GM13977 (cell line): ENCODE results near the gene FBH1.
"Not testable (repeated sequence)": the region's sequence is repeated elsewhere in the genome, so short reads cannot be mapped to it uniquely, and the experiment has no call there.

Source experiments
- DNase-seq: peaks from one replicate; pipeline ENCODE4 v3.0.0; 2012; ENCODE audit warnings: low spot score
- CTCF ChIP-seq: IDR thresholded peaks from 2 replicates; pipeline ENCODE4 v1.5.1; 2012; ENCODE audit warnings: mild to moderate bottlenecking, control low read depth; ENCODE audit not compliant: insufficient read depth; ENCODE audit errors: extremely low read depth, missing control alignments
- in situ Hi-C: fragments of 300-500 bp; cut with MboI; formaldehyde crosslinking; loops from one replicate; pipeline ENCODE4 v1.12.0; 2022; ENCODE audit warnings: low sequenced_read_pairs, low pct_unique_long_range_greater_than_20kb, mixed read lengths, inconsistent platforms; ENCODE audit not compliant: unreplicated experiment

Gene FBH1

DNA sequence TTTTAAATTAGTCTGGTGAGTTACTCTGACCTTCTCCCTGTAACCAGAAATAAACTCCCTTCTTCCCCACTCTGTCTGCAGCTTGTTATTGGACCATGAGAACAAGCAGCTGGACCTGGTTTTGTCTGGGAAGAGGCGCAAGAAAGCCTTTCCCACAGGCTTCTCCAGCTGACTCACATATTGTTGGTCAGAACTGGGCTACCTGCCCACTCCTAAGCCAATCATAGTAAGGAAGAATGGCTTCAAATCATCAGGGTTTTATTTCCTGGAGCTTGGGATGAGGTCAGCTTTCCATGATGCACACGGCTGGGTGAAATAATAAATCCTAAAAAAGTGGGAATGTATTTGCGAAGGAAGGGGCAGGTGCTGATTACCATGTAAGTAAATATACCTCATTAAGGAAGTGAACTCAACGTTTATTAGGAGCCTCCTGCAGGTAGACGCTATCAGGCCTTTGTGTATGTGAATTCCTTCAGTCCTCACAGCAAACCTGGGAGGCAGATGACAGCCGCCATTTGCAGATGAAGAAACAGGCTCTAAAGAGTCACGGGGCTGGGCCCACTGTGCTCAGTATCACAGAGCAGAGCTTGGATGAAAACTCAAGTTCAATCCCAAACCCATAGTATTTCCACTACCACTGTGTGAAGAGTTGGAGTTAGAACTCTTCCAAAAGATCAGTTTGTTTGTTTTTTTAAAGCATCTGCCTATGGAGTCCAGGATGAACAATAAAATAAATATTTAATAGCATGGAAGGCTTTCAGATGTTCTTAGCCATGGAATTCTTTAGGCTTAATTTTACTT, 54.5 kb downstream of the FBH1 start:
- TF ChIP-seq CTCF, result no peak
- no peak for DNase-seq
- in situ Hi-C loops, result no loop called here

- in situ Hi-C loops, result no loop called here
- DNase-seq, result no peak
- TF ChIP-seq CTCF, result no peak
Observed at GRCh38 chr10:5945190-5945509, 55.1 kb downstream of the FBH1 start.

GRCh38 chr10:5945561-5946418, 55.7 kb downstream of the FBH1 start:
- DNase-seq, result no peak
- no peak for TF ChIP-seq CTCF
- in situ Hi-C loops, result no loop called here

DNA sequence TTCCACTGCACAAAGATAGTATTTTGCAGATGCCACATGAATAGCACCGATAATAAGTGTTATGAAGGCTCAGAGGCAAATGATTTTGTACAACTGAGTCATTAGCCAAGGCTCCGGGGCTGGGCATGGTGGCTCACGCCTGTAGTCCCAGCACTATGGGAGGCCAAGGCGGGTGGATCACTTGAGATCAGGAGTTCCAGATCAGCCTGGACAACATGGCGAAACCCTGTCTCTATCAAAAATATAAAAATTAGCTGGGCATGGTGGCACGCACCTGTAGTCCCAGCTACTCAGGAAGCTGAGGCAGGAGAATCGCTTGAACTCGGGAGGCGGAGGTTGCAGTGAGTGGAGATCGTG, 56.4 kb downstream of the FBH1 start:
- in situ Hi-C loops, DNase-seq: not testable (repeated sequence)

GRCh38 chr10:5946786-5947185, 56.7 kb downstream of the FBH1 start:
- no peak for DNase-seq
- no peak for TF ChIP-seq CTCF
- in situ Hi-C loops, result no loop called here

DNA sequence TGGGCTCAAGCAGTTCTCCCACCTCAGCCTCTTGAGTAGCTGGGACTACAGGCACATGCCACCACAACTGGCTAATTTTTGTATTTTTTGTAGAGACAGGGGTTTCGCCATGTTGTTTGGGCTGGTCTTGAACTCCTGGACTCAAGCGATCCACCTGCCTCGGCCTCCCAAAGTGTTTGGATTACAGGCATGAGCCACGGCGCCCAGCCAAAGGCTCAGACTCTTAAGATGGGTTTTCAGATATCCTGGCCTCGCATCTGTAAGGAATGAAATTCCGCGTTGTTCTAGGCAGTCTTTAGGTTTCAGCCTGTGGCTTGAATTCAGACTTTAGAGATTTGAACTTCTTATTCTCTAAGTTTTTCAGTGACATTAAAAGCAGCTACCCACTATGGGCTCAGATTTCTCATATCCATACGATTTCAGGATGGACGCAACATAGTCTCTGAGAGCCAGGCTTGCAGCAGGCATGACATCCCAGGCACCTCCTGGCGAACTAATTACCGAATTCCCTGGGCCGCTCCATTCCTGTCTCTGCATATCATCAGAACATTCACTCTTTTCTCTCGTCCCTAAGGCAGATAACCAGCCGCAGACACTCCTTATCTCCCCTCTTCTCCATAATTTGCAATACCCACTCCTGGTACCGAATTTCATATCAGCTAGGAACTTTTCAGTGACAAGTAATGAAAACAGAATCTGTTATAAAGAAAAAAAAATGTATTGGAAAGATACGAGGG, 57.6 kb downstream of the FBH1 start:
- in situ Hi-C loops, result no loop called here
- TF ChIP-seq CTCF, result no peak
- DNase-seq, result no peak

- DNase-seq, result no peak
- in situ Hi-C loops, result no loop called here
- no peak for TF ChIP-seq CTCF
Observed at GRCh38 chr10:5948208-5948585, 58.2 kb downstream of the FBH1 start.
